ENCODE measurements around the gene C2orf42.

DNA sequence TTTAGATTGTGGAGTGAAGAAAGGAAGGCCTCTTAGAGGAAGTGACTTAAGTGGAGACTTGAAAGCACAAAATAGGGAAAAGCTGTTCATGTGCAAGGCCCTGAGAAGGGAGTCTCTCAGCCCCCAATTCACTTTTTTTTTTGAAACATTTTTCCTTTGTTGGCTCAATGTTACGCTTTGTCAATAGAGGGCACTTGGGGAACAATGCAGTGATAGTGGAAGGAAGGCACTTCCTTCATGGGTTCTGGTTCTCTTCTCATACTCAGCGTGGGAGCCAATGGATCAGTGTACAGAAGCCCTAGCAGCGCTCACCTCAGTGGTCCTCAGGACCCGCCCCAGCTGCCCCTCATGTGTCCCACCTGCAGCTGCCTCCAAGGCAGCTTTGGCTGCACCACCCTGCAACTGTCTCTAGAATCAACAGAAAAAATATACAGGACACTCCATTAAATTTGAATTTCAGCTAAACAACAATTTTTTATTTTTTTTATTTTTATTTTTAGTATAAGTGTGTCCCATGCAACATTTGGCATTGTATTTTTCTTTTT is 8.6 kb upstream of the C2orf42 start:
- no peak for TF ChIP-seq EZH2 (IDR thresholded peaks at IDR 0.05; ENCODE audit: borderline replicate concordance, low read depth, low read length, severe bottlenecking)
- TF ChIP-seq, protein P1, sequence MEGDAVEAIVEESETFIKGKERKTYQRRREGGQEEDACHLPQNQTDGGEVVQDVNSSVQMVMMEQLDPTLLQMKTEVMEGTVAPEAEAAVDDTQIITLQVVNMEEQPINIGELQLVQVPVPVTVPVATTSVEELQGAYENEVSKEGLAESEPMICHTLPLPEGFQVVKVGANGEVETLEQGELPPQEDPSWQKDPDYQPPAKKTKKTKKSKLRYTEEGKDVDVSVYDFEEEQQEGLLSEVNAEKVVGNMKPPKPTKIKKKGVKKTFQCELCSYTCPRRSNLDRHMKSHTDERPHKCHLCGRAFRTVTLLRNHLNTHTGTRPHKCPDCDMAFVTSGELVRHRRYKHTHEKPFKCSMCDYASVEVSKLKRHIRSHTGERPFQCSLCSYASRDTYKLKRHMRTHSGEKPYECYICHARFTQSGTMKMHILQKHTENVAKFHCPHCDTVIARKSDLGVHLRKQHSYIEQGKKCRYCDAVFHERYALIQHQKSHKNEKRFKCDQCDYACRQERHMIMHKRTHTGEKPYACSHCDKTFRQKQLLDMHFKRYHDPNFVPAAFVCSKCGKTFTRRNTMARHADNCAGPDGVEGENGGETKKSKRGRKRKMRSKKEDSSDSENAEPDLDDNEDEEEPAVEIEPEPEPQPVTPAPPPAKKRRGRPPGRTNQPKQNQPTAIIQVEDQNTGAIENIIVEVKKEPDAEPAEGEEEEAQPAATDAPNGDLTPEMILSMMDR (IDR thresholded peaks at IDR 0.05; ENCODE audit: borderline replicate concordance, extremely low read depth, low read length, poor library complexity, severe bottlenecking) = no peak

All from DND-41 (cell line).